Sigmoid colon (tissue), 4 donors: Measurements from ENCODE around the gene ARNT2.

Experiments used
- EP300 ChIP-seq, 4 donors: sonication (generic); formaldehyde crosslinking; IDR thresholded peaks; one replicate each; pipeline ENCODE4 v1.6.1; 2017; ENCODE audit warnings: antibody characterized with exemption in 4 of 4
- POLR2A ChIP-seq, 2 donors: fragments of 450-650 bp; IDR thresholded peaks; one replicate each; pipeline ENCODE4 v1.6.1; 2016; ENCODE audit warnings: antibody characterized with exemption in 2 of 2, mild to moderate bottlenecking in 2 of 2, moderate library complexity in 2 of 2
- POLR2AphosphoS5 ChIP-seq, 4 donors: sonication (generic); formaldehyde crosslinking; IDR thresholded peaks; one replicate each; pipeline ENCODE4 v1.6.1; 2017; ENCODE audit warnings: antibody characterized with exemption in 4 of 4
- TF ChIP-seq, protein P1 (sequence below), 4 experiments: fragments of 450-650 bp in 3 of 4; fragments of 200-600 bp in 1 of 4; IDR thresholded peaks; one replicate each; pipeline ENCODE4 v1.5.1; 2016 to 2019; ENCODE audit warnings: antibody characterized with exemption in 4 of 4, mild to moderate bottlenecking in 3 of 4, moderate library complexity in 2 of 4

DNA sequence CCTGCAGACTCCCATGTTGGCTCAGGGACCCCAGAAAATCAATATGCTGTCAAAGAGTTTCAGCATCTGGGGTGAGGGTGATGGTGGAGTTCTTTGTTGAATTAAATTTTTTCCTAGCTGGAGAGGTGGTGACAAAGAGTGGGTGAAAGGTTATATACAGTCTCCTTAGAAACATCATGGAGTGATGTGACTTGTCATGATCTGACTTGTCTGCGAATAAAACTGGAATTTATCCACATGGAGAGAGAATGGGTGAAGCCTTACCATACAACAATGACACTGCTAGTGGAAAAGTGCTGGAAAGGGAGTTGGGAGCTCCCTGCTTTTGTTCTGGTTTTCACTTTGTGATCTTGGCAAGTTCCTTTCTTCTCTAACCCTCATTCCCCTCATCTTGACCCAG is 75.0 kb downstream of the ARNT2 start:
- TF ChIP-seq, protein P1, sequence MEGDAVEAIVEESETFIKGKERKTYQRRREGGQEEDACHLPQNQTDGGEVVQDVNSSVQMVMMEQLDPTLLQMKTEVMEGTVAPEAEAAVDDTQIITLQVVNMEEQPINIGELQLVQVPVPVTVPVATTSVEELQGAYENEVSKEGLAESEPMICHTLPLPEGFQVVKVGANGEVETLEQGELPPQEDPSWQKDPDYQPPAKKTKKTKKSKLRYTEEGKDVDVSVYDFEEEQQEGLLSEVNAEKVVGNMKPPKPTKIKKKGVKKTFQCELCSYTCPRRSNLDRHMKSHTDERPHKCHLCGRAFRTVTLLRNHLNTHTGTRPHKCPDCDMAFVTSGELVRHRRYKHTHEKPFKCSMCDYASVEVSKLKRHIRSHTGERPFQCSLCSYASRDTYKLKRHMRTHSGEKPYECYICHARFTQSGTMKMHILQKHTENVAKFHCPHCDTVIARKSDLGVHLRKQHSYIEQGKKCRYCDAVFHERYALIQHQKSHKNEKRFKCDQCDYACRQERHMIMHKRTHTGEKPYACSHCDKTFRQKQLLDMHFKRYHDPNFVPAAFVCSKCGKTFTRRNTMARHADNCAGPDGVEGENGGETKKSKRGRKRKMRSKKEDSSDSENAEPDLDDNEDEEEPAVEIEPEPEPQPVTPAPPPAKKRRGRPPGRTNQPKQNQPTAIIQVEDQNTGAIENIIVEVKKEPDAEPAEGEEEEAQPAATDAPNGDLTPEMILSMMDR (IDR thresholded peaks at IDR 0.05), result no peak
- TF ChIP-seq POLR2AphosphoS5 (IDR thresholded peaks at IDR 0.05) (no peak), POLR2A (IDR thresholded peaks at IDR 0.05) (no peak), EP300 (IDR thresholded peaks at IDR 0.05) (no peak)
